Ascending aorta (tissue), 2 donors: Measurements from ENCODE around the gene TP53AIP1. TPM values are rescaled to one million over a fixed set of nuclear protein-coding genes. Genes with fewer than 3 reads are reported as not detected.

ENCODE experiments used
- DNase-seq, 2 donors: peaks; one replicate each; pipeline ENCODE4 v3.0.0-alpha.2; 2019; ENCODE audit warnings: low spot score in 2 of 2
- H3K27ac ChIP-seq, 2 donors: fragments of 200-600 bp; sonication (generic); one replicate each; pipeline ENCODE4 v1.5.1; 2016 to 2017; ENCODE audit warnings: mild to moderate bottlenecking in 1 of 2
- H3K27me3 ChIP-seq: fragments of 200-600 bp; sonication (generic); one replicate; pipeline ENCODE4 v1.5.1; 2017
- H3K36me3 ChIP-seq, 2 donors: fragments of 200-600 bp; sonication (generic); one replicate each; pipeline ENCODE4 v1.5.1; 2016
- H3K4me1 ChIP-seq, 2 donors: fragments of 200-600 bp; sonication (generic); one replicate each; pipeline ENCODE4 v1.5.1; 2016 to 2017; ENCODE audit warnings: mild to moderate bottlenecking in 1 of 2
- H3K4me3 ChIP-seq, 2 donors: fragments of 200-600 bp; sonication (generic); one replicate each; pipeline ENCODE4 v1.5.1; 2016 to 2017; ENCODE audit warnings: mild to moderate bottlenecking in 1 of 2
- H3K9me3 ChIP-seq, 2 donors: fragments of 200-600 bp; sonication (generic); one replicate each; pipeline ENCODE4 v1.5.1; 2016
- CTCF ChIP-seq, 3 experiments: fragments of 200-600 bp in 2 of 3; fragments of 450-650 bp in 1 of 3; sonication (generic) in 2 of 3; IDR thresholded peaks; one replicate each; pipeline ENCODE4 v1.5.1; 2016 to 2019; ENCODE audit warnings: antibody characterized with exemption in 3 of 3, mild to moderate bottlenecking in 1 of 3, moderate library complexity in 1 of 3
- intact Hi-C: fragments of 100-400 bp; cut with DNase I; formaldehyde crosslinking; loops from one replicate; pipeline ENCODE4 v1.15.1; 2023
- total RNA-seq: library from RNA; depleted of rRNA; stranded (reverse); fragments of >200 nt; gene quantifications from one replicate; pipeline ENCODE4 v1.1.0, GENCODE V29; 2016

TP53AIP1 gene
- total RNA-seq, 1 donor from 2014 or later, result not detected

- H3K27me3 ChIP-seq, result no peaks in the 10 kb centered on the region
- no peak overlapping the region for H3K27ac ChIP-seq
- TF ChIP-seq CTCF (IDR thresholded peaks at IDR 0.05), result no peak
- intact Hi-C loops, result no loop called here
- no peaks in the 10 kb centered on the region for H3K36me3 ChIP-seq
- no peak for DNase-seq
- no peak overlapping the region for H3K4me3 ChIP-seq
- no peaks in the 10 kb centered on the region for H3K9me3 ChIP-seq
- H3K4me1 ChIP-seq, result no peaks in the 10 kb centered on the region
These were observed 2.5 kb downstream of the TP53AIP1 start for GRCh38 chr11:128940156-128940555.

DNA sequence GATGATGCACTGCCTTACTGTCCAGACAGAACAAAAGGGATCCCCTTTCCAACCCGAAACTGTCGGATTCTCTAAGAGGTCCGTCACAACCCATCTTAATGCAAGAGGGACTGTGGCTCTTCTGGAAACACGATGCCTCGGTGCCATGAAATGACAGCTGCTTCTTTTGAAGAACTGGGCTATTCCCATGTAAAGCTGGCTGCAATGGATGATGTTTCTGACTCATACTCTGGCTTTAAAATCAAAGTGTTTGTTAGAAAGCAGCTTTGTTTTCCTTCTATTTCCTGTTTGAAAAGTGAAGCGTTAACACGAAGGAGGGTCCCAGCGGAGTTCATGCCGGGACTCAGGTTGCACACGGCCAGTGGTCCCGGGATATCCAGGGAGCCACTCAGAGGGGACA, 3.1 kb downstream of the TP53AIP1 start:
- TF ChIP-seq CTCF (IDR thresholded peaks at IDR 0.05), result no peak

GRCh38 chr11:128938156-128938885, 4.3 kb downstream of the TP53AIP1 start:
- Histone ChIP-seq H3K27me3 (no peaks in the 10 kb centered on the region), H3K27ac (no peak overlapping the region), H3K4me3 (no peak overlapping the region), H3K4me1 (no peaks in the 10 kb centered on the region), H3K9me3 (no peaks in the 10 kb centered on the region), H3K36me3 (no peaks in the 10 kb centered on the region)
- TF ChIP-seq CTCF (IDR thresholded peaks at IDR 0.05), result no peak
- DNase-seq, result no peak
- intact Hi-C loops, result no loop called here

More for the DNA sequence above, 3.1 kb downstream of the TP53AIP1 start:
- no peaks in the 10 kb centered on the region for H3K4me1 ChIP-seq
- no peak overlapping the region for H3K27ac ChIP-seq
- no peak for DNase-seq
- H3K9me3 ChIP-seq, result no peaks in the 10 kb centered on the region
- H3K27me3 ChIP-seq, result no peaks in the 10 kb centered on the region
- intact Hi-C loops, result no loop called here
- H3K4me3 ChIP-seq, result no peak overlapping the region
- no peaks in the 10 kb centered on the region for H3K36me3 ChIP-seq

DNA sequence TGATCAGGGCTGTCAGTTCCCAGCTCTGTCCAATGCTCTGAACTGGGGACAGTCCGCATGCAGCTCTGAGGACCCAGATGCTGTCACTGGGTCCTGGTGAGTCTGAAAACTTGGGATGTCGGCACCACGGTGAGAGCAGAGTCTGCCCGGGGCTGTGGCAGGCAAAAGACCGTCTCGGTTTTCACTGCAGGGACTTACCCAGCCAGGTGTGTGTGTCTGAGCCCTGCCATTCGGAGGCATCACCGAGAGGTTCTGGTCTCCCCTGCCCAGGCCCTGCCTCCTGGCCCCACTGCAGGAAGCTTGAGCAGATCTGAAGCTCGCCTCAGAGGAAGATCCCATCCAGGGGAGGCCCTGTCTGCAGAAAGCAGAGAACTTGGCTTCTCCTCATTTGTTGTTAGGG, 5.2 kb downstream of the TP53AIP1 start:
- intact Hi-C loops, result no loop called here
- no peak for TF ChIP-seq CTCF (IDR thresholded peaks at IDR 0.05)
- Histone ChIP-seq H3K27ac (no peak overlapping the region), H3K27me3 (no peaks in the 10 kb centered on the region), H3K9me3 (no peaks in the 10 kb centered on the region), H3K36me3 (no peaks in the 10 kb centered on the region), H3K4me1 (no peaks in the 10 kb centered on the region), H3K4me3 (no peak overlapping the region)
- no peak for DNase-seq

DNA sequence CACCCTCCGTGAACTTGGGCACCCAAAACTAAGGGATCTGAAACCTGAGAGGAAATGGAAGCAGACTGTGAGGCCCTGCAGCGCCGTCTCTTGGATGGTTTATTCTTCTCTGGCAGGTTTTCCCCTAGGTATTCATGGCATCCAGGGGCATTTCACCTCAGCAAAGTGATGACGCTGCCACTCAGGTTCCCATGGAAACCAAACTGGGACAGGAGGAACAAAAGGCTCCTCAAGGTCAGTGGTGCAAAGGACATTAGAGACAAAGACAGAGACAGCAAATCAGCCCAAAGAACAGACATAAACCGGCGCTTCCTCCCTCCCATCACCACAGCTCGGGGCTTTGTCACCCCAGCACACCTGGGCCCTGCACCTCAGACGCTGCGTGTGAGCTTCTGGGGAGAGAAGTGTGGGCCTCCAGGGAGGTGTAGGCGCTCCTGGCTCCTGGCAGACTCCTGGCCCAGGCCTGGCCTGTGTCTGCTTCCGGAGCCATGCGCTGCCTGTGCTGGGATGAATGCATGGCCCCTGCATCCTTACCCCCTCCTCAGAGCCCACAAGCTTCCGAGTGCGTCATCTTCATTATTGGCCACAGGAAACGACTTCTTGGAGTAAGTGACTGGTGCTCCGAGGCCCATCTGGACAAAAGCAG, 5.9 kb downstream of the TP53AIP1 start:
- intact Hi-C loops, result no loop called here
- TF ChIP-seq CTCF (IDR thresholded peaks at IDR 0.05), result no peak
- Histone ChIP-seq H3K27ac (no peak overlapping the region), H3K27me3 (no peaks in the 10 kb centered on the region), H3K9me3 (no peaks in the 10 kb centered on the region), H3K36me3 (no peaks in the 10 kb centered on the region), H3K4me3 (no peak overlapping the region), H3K4me1 (no peaks in the 10 kb centered on the region)
- no peak for DNase-seq
